22Rv1 (cell line): ENCODE measurements around the gene PGLYRP2.

Experiments used
- CTCF ChIP-seq: fragments of 450-650 bp; IDR thresholded peaks from 2 replicates; pipeline ENCODE4 v1.5.1; 2017; ENCODE audit warnings: mild to moderate bottlenecking
- ZFX ChIP-seq: fragments of 450-650 bp; IDR thresholded peaks from 2 replicates; pipeline ENCODE4 v1.6.1; 2017; ENCODE audit warnings: antibody characterized with exemption, borderline replicate concordance

- TF ChIP-seq CTCF: no peak
- no peak for TF ChIP-seq ZFX
Observed at GRCh38 chr19:15436826-15437110, 42.5 kb downstream of the PGLYRP2 start.
